Heart left ventricle (tissue), 13 donors: ENCODE data around the gene LRRFIP1.

ENCODE experiments used
- POLR2A ChIP-seq, 2 donors: fragments of 450-650 bp; IDR thresholded peaks; one replicate each; pipeline ENCODE4 v1.6.1; 2017; ENCODE audit warnings: antibody characterized with exemption in 2 of 2, mild to moderate bottlenecking in 2 of 2, moderate library complexity in 2 of 2
- TF ChIP-seq, protein P1 (sequence below), 12 donors: fragments of 200-600 bp; sonication (generic) in 4 of 12; IDR thresholded peaks; one replicate each; pipeline versions ENCODE4 v1.5.0 to v1.8.0; 2018 to 2022; ENCODE audit warnings: antibody characterized with exemption in 12 of 12, mild to moderate bottlenecking in 5 of 12
- donor health status: ischemic (EF 13 %, LVEDD 7.1; RV severe dilation, severe dysfunction).
- donor health status: DM: no; HTN: yes; CAD: no.
- donor health status: DM: no; HTN: no; CAD: no.
- donor health status: ischemic (EF 25% LVEDD 6.9; RV normal size, moderate dysfunction).
- donor health status: ischemic (EF 25% LVEDD 5.7; RV mildly dilated, moderate dysfunction).
- donor health status: ischemic (EF 35%, LVEDD 5.7; RV mildly dilated, moderate dysfunction).
- donor health status: nonischemic (EF 11% LVEDD 7.7; RV severe dilation, severe dysfunction).
- donor health status: DM: yes; HTN: yes; CAD: no.
- donor health status: PGD.
- donor health status: ischemic (EF 29% LVEDD 5.4; RV normal size, mild dysfunction).
- donor health status: nonischemic (EF 23%, LVEDD 6.1; RV moderate dilation, normal function).

DNA sequence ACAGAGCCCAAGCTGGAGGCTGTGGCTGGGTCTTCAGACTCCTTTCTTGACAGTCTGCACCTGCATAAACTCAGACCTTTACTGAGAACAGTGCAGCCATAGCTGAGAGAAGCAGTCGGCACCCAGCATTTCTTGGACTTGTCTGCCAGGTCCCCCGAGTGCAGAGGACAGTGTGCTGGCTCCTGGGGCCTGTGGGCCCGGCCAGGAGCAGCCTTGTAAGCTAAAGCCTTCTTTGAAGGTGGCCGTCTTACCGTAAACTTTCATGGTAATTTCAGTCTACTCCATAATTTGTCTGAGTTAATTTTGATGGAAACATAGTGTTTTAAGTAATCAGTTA is 70.9 kb downstream of the LRRFIP1 start:
- TF ChIP-seq, protein P1, sequence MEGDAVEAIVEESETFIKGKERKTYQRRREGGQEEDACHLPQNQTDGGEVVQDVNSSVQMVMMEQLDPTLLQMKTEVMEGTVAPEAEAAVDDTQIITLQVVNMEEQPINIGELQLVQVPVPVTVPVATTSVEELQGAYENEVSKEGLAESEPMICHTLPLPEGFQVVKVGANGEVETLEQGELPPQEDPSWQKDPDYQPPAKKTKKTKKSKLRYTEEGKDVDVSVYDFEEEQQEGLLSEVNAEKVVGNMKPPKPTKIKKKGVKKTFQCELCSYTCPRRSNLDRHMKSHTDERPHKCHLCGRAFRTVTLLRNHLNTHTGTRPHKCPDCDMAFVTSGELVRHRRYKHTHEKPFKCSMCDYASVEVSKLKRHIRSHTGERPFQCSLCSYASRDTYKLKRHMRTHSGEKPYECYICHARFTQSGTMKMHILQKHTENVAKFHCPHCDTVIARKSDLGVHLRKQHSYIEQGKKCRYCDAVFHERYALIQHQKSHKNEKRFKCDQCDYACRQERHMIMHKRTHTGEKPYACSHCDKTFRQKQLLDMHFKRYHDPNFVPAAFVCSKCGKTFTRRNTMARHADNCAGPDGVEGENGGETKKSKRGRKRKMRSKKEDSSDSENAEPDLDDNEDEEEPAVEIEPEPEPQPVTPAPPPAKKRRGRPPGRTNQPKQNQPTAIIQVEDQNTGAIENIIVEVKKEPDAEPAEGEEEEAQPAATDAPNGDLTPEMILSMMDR (IDR thresholded peaks at IDR 0.05), result no peak
- no peak for TF ChIP-seq POLR2A (IDR thresholded peaks at IDR 0.05)
